Gastrocnemius medialis (tissue), 4 donors: Measurements from ENCODE around the gene CWC27. TPM values are rescaled to one million over a fixed set of nuclear protein-coding genes. Genes with fewer than 3 reads are reported as not detected.
"Not testable (repeated sequence)": the region's sequence is repeated elsewhere in the genome, so short reads cannot be mapped to it uniquely, and the experiment has no call there.

ENCODE experiments used
- ATAC-seq, 2 donors: fragments of 150-250 bp; one replicate each; pipeline ENCODE4 v1.9.1; 2016
- DNase-seq, 2 donors: peaks; one replicate each; pipeline ENCODE4 v3.0.0-alpha.2; 2019
- H3K27ac ChIP-seq, 4 donors: fragments of 200-600 bp; sonication (generic); 1 replicate in 1 of 4; 2 replicates in 3 of 4; pipeline ENCODE4 v1.5.1; 2016 to 2018; ENCODE audit warnings: mild to moderate bottlenecking in 2 of 4, moderate library complexity in 1 of 4
- H3K27me3 ChIP-seq, 3 donors: fragments of 200-600 bp; sonication (generic) in 2 of 3; 1 replicate in 1 of 3; 2 replicates in 2 of 3; pipeline versions ENCODE4 v1.5.1 to v1.6.0; 2016 to 2019; ENCODE audit warnings: mild to moderate bottlenecking in 1 of 3, moderate library complexity in 1 of 3
- H3K36me3 ChIP-seq, 2 donors: fragments of 200-600 bp; sonication (generic) in 1 of 2; one replicate each; pipeline ENCODE4 v1.5.1; 2017 to 2018
- H3K4me1 ChIP-seq, 2 donors: fragments of 200-600 bp; sonication (generic) in 1 of 2; one replicate each; pipeline ENCODE4 v1.5.1; 2016 to 2017; ENCODE audit warnings: mild to moderate bottlenecking in 2 of 2
- H3K4me3 ChIP-seq, 4 donors: fragments of 200-600 bp; sonication (generic) in 3 of 4; 1 replicate in 1 of 4; 2 replicates in 3 of 4; pipeline ENCODE4 v1.5.1; 2016 to 2019; ENCODE audit warnings: mild to moderate bottlenecking in 2 of 4
- H3K9me3 ChIP-seq, 3 donors: fragments of 200-600 bp; sonication (generic) in 2 of 3; 1 replicate in 1 of 3; 2 replicates in 2 of 3; pipeline ENCODE4 v1.5.1; 2016 to 2019
- CTCF ChIP-seq, 5 experiments: fragments of 450-650 bp in 3 of 5; fragments of 200-600 bp in 2 of 5; sonication (generic) in 2 of 5; IDR thresholded peaks in 4 of 5; conservative IDR thresholded peaks in 1 of 5; 1 replicate in 4 of 5; 2 replicates in 1 of 5; pipeline ENCODE4 v1.5.1; 2016 to 2019; ENCODE audit warnings: antibody characterized with exemption in 5 of 5, mild to moderate bottlenecking in 3 of 5, moderate library complexity in 3 of 5
- POLR2A ChIP-seq, 2 donors: fragments of 450-650 bp; IDR thresholded peaks; one replicate each; pipeline ENCODE4 v1.6.1; 2017; ENCODE audit warnings: antibody characterized with exemption in 2 of 2, mild to moderate bottlenecking in 2 of 2, moderate library complexity in 2 of 2
- in situ Hi-C, 4 donors: fragments of 200-750 bp; cut with MboI; loops; one replicate each; pipeline versions ENCODE4 v1.15.0 to v1.8.0; 2017; ENCODE audit warnings: low sequenced_read_pairs in 4 of 4
- intact Hi-C: fragments of 100-400 bp; cut with DNase I; formaldehyde crosslinking; loops from one replicate; pipeline ENCODE4 v1.15.1; 2023; ENCODE audit warnings: low total_unique reads
- total RNA-seq, 4 donors: library from RNA; depleted of rRNA; stranded (reverse); fragments of >200 nt; gene quantifications; one replicate each; pipeline versions ENCODE4 v1.1.0 to v1.2.3, GENCODE V29; 2016

The CWC27 gene
- total RNA-seq, 4 donors from 2014 or later, result 8.4 to 10.7 (median 8.6) TPM

DNA sequence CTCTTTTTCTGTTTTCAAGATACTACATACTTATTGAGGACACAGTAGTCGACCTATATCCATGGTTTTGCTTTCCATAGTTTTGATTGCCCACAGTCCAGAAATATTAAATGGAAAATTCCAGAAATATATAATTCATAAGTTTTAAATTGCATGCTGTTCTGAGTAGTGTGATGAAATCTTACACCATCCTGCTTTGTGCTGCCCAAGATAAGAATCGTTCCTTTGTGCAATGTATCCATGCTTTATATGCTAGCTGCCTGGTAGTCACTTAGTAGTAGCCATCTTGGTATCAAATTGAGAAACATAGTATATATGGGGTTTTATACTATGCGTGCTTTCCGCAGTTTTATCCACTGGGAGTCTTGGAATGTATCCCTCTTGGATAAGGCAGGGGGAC lies 59.0 kb downstream of the CWC27 start:
- intact Hi-C loops, result no loop called here
- DNase-seq (no peak), ATAC-seq (no peak)
- Histone ChIP-seq H3K27me3 (no peaks in the 10 kb centered on the region), H3K4me3 (no peak overlapping the region), H3K36me3 (no peaks in the 10 kb centered on the region), H3K4me1 (no peaks in the 10 kb centered on the region), H3K27ac (no peak overlapping the region), H3K9me3 (no peaks in the 10 kb centered on the region)
- in situ Hi-C loops, result no loop called here
- TF ChIP-seq POLR2A (IDR thresholded peaks at IDR 0.05) (no peak), CTCF (IDR thresholded peaks at IDR 0.05 in 4 of 5, conservative IDR thresholded peaks at IDR 0.05 in 1 of 5) (no peak)

DNA sequence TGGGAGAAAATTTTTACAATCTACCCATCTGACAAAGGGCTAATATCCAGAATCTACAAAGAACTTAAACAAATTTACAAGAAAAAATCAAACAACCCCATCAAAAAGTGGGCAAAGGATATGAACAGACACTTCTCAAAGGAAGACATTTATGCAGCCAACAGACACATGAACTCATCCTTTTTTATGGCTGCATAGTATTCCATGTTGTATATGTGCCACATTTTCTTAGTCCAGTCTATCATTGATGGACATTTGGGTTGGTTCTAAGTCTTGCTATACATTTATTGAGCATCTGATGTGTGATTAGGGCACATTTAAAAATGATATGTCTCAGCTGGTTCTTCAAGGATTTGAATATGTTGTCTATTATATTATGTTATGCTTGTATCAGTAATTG lies 61.9 kb downstream of the CWC27 start:
- intact Hi-C loops, result not testable (repeated sequence)

DNA sequence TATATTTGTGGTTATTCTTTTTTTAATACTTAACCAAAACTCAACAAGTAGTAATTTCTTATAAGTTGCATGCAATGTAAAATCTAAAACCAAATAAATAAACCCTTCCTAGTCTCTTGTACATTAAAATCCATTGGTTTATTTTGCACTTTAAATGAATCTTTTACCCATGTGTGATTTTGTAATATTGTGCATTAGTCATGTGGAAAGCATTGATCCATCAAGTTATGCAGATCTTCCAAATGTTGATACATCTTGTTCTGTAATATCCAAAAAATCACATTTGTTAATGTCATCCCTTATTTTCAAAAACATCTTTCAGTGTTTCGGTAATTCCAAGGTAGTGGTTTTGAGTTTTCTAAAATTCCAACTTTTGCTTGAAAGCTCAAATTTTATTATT lies 63.3 kb downstream of the CWC27 start:
- no peaks in the 10 kb centered on the region for H3K9me3 ChIP-seq
- no peak for DNase-seq
- peaks cover 32 to 35% of the 10 kb centered on the region in 2 donors for H3K4me1 ChIP-seq
- H3K27me3 ChIP-seq, result no peaks in the 10 kb centered on the region
- ATAC-seq, result no peak
- intact Hi-C loops (no loop called here), in situ Hi-C loops (no loop called here)
- H3K36me3 ChIP-seq, result no peaks in the 10 kb centered on the region
- TF ChIP-seq CTCF (IDR thresholded peaks at IDR 0.05 in 4 of 5, conservative IDR thresholded peaks at IDR 0.05 in 1 of 5) (no peak), POLR2A (IDR thresholded peaks at IDR 0.05) (no peak)
- H3K4me3 ChIP-seq, result no peak overlapping the region
- no peak overlapping the region for H3K27ac ChIP-seq

More for the DNA sequence above, 61.9 kb downstream of the CWC27 start:
- H3K4me3 ChIP-seq, H3K9me3 ChIP-seq, H3K27ac ChIP-seq, DNase-seq, ATAC-seq, in situ Hi-C loops, H3K36me3 ChIP-seq, H3K27me3 ChIP-seq: not testable (repeated sequence)
- peaks cover 24 to 29% of the 10 kb centered on the region in 2 donors for H3K4me1 ChIP-seq

DNA sequence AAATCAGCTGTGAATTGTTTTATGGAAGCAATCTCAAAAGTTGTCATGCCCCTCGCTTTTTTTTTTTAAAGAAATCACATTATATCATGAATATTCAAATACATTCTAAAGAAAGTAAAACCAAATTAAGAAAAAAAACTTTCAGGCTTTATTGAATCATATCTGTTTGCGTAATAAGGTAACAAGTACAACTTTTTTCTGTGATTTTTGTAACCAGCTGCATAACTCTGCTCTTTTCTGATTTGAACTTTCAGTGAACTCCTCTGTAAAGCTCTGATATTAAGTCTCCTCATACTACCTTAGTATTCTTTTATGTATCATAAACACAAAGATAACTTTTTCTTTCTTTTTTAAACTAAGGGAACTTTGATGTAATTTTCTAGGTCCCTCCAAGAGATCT lies 65.3 kb downstream of the CWC27 start:
- Histone ChIP-seq H3K27ac (peak overlapping the region; percentile 53 to 77 (median 61)), H3K36me3 (no peaks in the 10 kb centered on the region), H3K9me3 (no peaks in the 10 kb centered on the region), H3K27me3 (no peaks in the 10 kb centered on the region), H3K4me3 (no peak overlapping the region), H3K4me1 (peaks cover 32 to 35% of the 10 kb centered on the region in 2 donors)
- no peak for DNase-seq
- ATAC-seq, result no peak
- TF ChIP-seq POLR2A (IDR thresholded peaks at IDR 0.05), result no peak
- TF ChIP-seq CTCF (IDR thresholded peaks at IDR 0.05 in 4 of 5, conservative IDR thresholded peaks at IDR 0.05 in 1 of 5), result no peak
- intact Hi-C loops (no loop called here), in situ Hi-C loops (no loop called here)

DNA sequence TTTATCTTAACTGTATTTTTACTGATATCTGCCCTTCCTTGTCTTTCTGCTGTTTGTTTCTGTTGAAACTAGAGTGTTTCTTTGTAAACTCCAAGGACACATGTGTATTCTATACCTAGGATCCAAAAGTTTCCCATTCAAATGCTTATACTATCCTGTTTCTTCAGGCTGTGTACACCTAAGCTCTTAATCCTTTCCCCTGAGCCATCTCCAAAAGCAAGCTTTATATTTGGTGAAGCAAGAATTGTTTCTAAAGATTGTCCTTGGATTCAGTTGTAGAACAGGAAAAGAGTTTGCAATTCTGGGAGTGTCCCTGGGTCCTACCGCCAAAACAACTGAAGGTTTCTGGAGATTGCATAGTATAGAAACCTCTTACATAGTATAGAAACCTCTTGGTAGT lies 65.9 kb downstream of the CWC27 start:
- ATAC-seq, result peak; percentile 65 to 95
- peak overlapping the region; percentile 53 to 77 (median 61) for H3K27ac ChIP-seq

More for the DNA sequence above, 65.9 kb downstream of the CWC27 start:
- H3K9me3 ChIP-seq, result no peaks in the 10 kb centered on the region
- no peaks in the 10 kb centered on the region for H3K36me3 ChIP-seq
- no peak overlapping the region for H3K4me3 ChIP-seq
- TF ChIP-seq POLR2A (IDR thresholded peaks at IDR 0.05) (no peak), CTCF (IDR thresholded peaks at IDR 0.05 in 4 of 5, conservative IDR thresholded peaks at IDR 0.05 in 1 of 5) (no peak)
- no peak for DNase-seq
- H3K4me1 ChIP-seq, result peaks cover 32 to 35% of the 10 kb centered on the region in 2 donors
- intact Hi-C loops (no loop called here), in situ Hi-C loops (no loop called here)
- H3K27me3 ChIP-seq, result no peaks in the 10 kb centered on the region
